ENCODE data around the gene CCDC102A.

CCDC102A gene

DNA sequence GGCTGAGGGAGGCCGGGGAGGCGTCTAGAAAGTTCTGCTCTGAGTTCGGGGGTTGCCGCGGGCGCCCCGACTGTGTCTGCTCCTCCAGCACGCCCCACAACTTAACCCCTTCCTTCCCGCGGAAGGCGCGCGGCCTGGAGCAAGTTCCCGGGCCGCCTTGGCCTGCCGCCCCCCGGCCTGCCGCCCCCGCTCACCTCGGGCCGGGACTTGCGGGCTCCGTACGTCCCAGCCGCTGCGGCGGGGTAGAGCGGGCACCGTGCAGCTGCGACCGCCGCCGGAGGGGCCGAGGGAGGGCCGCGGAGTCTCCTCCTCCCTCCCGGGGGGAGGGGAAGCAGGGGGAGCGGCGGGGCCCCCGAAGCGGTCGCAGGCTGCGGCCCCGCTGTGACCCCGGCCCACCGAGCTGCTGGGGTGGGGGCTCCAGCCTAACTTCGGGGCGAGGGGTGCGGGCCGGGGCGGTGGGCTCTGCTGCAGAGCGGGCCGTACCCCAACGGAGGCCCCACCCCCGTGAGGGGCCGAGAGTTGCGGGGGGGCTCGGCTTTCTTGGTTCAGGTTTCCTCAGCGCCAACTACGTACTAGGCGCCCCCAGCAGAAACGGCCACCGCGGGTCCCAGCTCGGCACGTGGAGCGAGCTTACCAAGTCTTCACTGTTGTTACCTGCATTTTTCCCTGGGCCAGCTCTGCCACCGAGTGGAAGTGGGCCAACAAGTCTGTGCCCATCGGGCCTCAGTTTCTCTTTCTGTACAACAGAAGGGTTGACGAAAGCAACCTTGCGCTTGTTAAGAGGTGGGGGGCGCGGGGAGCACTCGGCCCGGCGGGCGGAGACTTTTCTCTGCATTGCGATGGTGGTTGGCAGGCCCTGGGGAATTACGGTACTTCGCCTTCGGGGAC is at the start of gene CCDC102A:
Gene CCDC102A, minus strand, starts transcription at position 266 of the 888 bp plus-strand sequence. CDS start 7,394 bp downstream, outside the sequence.
- DNase-seq (ENCODE audit: low read depth) = peak; percentile 30
- H3K4me3 ChIP-seq (ENCODE audit: low read length) = peak within 1 kb of the TSS; percentile 96
- TF ChIP-seq, protein P1, sequence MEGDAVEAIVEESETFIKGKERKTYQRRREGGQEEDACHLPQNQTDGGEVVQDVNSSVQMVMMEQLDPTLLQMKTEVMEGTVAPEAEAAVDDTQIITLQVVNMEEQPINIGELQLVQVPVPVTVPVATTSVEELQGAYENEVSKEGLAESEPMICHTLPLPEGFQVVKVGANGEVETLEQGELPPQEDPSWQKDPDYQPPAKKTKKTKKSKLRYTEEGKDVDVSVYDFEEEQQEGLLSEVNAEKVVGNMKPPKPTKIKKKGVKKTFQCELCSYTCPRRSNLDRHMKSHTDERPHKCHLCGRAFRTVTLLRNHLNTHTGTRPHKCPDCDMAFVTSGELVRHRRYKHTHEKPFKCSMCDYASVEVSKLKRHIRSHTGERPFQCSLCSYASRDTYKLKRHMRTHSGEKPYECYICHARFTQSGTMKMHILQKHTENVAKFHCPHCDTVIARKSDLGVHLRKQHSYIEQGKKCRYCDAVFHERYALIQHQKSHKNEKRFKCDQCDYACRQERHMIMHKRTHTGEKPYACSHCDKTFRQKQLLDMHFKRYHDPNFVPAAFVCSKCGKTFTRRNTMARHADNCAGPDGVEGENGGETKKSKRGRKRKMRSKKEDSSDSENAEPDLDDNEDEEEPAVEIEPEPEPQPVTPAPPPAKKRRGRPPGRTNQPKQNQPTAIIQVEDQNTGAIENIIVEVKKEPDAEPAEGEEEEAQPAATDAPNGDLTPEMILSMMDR (conservative IDR thresholded peaks at IDR 0.05; ENCODE audit: low read length) = no peak

DNA sequence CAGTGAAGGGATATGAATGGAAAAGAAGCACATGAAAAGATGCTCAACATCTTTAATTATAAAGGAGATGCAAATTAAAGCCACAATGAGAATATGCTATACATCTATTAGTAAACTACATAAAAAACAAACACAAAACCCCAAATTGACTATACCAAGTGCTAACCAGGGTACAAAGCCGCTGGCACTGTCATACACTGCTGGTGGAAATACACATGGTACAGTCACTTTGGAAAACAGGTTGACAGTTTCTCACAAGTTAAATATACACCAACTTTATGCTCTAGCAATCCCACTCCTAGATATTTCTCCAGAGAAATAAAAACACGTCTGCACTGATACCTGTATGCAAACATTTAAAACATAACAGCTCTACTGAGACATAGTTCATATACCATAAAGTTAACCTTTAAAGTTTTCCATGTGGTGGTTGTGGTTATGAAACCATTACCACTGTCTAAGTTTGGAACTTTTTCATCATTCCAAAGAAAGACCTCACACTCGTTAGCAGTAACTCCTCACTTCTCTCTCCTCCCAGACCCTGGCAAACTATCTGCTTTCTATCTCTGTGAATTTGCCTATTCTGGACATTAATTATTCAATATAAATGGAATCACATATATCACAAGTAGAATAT is 48.8 kb upstream of the CCDC102A start:
- TF ChIP-seq, protein P1 (conservative IDR thresholded peaks at IDR 0.05; ENCODE audit: low read length) = no peak
- no peak for DNase-seq (ENCODE audit: low read depth)

DNA sequence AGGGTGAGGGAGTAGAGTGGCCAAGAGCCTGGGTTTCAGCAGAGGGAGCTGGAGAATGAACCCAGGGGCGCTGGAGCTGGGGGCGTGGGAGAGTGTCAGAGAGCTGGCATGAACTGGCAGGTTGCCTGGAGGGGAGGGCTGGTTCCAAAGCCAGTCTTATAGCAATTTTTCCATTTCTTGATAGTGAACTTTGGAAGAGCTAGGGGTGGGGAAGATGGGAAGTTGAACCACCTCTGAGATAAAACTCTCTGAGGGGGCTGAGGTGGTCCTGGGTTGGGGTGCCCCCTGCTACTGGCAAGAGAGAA is 42.9 kb upstream of the CCDC102A start:
- H3K4me3 ChIP-seq (ENCODE audit: low read length) = no peak overlapping the region
- DNase-seq (ENCODE audit: low read depth) = no peak
- TF ChIP-seq, protein P1 (conservative IDR thresholded peaks at IDR 0.05; ENCODE audit: low read length) = no peak

More for the DNA sequence above, 48.8 kb upstream of the CCDC102A start:
- H3K4me3 ChIP-seq (ENCODE audit: low read length) = no peak overlapping the region

DNA sequence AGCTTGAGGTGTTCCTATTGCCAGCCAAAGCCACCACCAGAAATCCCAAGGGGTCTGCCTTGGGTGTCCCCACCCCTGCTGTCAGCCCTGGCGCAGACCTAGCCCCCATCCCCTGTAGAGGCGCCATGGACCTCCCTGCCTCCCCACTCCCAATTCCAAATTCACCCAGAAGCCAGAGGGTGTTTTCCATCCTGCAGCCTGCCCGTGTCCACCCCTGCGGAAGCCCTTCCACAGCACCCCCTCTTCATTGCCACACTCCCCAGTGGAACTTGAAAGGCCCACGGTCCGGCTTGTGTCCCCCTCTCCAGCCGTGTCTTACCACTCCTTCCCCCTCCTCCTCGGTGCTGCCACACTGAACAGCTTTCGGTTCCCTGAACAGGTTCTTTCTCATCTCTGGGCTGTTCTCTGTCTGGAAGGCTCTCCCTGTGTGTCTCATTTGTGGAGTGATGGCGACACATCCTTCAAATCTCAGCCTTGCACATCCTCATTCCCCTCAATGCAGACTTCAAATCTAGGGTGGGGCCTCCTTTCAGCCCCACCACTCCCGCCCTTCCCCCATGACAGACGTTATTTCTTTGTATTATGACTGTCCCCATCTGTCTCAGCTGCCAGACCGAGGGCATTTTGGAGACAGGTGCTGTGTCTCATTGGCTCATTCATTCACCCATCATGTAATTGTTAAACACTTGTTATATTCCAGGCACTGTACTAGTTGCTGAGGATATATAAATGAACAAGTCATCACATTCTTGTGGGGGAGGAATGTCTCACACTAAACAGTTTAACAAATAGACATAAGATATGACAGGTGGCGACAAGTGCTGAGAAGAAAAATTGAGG is 42.4 kb upstream of the CCDC102A start:
- no peak for DNase-seq (ENCODE audit: low read depth)
- H3K4me3 ChIP-seq (ENCODE audit: low read length) = no peak overlapping the region
- TF ChIP-seq, protein P1 (conservative IDR thresholded peaks at IDR 0.05; ENCODE audit: low read length) = no peak

DNA sequence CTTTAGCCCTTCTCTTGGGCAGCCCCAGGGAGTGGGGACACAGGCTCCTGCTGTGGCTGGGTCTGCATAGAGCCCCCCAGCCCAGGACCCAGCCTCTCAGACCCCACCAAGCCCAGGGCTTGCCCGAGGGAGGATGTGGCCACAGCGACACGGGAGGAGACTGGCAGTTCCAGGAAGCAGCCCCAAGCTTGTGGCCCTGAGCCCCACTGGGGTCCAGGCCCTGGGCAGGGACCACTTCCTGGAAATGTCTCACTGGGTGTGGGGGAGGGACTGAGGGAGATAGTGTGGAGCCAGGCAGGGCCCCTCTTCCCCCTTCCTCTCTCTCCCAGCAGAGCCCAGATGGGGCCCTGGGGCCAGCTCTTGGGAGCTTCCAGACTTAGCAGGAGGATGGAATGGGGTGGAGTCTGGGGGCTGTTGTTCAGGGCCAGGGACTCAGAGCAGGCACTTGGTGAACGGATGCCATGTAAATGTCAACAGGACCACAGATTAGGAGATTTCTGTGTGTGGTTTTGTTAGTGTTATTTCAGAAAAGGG is 41.4 kb upstream of the CCDC102A start:
- DNase-seq (ENCODE audit: low read depth) = no peak
- no peak overlapping the region for H3K4me3 ChIP-seq (ENCODE audit: low read length)
- TF ChIP-seq, protein P1 (conservative IDR thresholded peaks at IDR 0.05; ENCODE audit: low read length) = no peak

DNA sequence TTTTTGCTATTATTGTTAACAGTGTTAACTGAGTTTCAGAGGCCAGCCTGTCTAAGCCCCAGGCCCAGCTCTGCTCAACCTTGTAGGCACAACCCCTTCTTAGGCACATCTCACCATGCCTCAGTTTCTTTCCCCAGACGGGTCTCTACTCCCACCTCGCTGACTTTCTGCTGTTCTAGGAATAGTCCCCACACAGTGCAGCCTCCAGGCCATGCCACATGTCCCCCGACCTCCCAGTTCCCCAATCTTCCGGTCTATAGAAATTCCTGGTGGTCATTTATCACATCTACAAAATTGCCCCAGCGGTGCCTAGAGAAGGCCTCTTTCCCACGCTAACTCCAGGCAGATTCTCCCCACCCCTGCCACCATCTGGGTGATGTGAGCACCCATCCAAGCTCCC is 40.8 kb upstream of the CCDC102A start:
- no peak for DNase-seq (ENCODE audit: low read depth)
- TF ChIP-seq, protein P1 (conservative IDR thresholded peaks at IDR 0.05; ENCODE audit: low read length) = no peak
- no peak overlapping the region for H3K4me3 ChIP-seq (ENCODE audit: low read length)
